Smooth muscle cell (in vitro differentiated cells): ENCODE measurements around the gene RRP8. TPM values are rescaled to one million over a fixed set of nuclear protein-coding genes. Genes with fewer than 3 reads are reported as not detected.

Experiments
- DNase-seq: peaks from one replicate; lab custom pipeline; 2025; ENCODE audit not compliant: unreplicated experiment; lab: John Stamatoyannopoulos, UW
- H2AFZ ChIP-seq: fragments of 200-600 bp; sonication (generic); 2 replicates; pipeline ENCODE4 v1.6.0; 2016; ENCODE audit warnings: antibody characterized with exemption, low read depth, mild to moderate bottlenecking
- H3F3A ChIP-seq: fragments of 200-600 bp; sonication (generic); 2 replicates; pipeline ENCODE4 v1.6.0; 2017; ENCODE audit warnings: antibody characterized with exemption, low read depth
- H3K27ac ChIP-seq: fragments of 200-600 bp; sonication (generic); 2 replicates; pipeline ENCODE4 v1.5.1; 2016; ENCODE audit warnings: low read depth, mild to moderate bottlenecking
- H3K27me3 ChIP-seq: fragments of 200-600 bp; sonication (generic); 2 replicates; pipeline ENCODE4 v1.6.1; 2016; ENCODE audit warnings: low read depth, mild to moderate bottlenecking
- H3K36me3 ChIP-seq: fragments of 200-600 bp; sonication (generic); 2 replicates; pipeline ENCODE4 v1.5.1; 2016; ENCODE audit warnings: low read depth
- H3K4me1 ChIP-seq: fragments of 200-600 bp; sonication (generic); 2 replicates; pipeline ENCODE4 v1.5.1; 2016; ENCODE audit warnings: low read depth
- H3K4me2 ChIP-seq: fragments of 200-600 bp; sonication (generic); 2 replicates; pipeline ENCODE4 v1.6.0; 2016; ENCODE audit warnings: mild to moderate bottlenecking
- H3K4me3 ChIP-seq: fragments of 200-600 bp; sonication (generic); 2 replicates; pipeline ENCODE4 v1.5.1; 2016; ENCODE audit warnings: mild to moderate bottlenecking
- H3K79me2 ChIP-seq: fragments of 200-600 bp; sonication (generic); 2 replicates; pipeline ENCODE4 v1.6.0; 2016; ENCODE audit warnings: low read depth, mild to moderate bottlenecking
- H3K9ac ChIP-seq: fragments of 200-600 bp; sonication (generic); 2 replicates; pipeline ENCODE4 v1.6.0; 2016; ENCODE audit warnings: low read depth
- H3K9me3 ChIP-seq: fragments of 200-600 bp; sonication (generic); replicated peaks from 2 replicates; pipeline ENCODE4 v1.5.1; 2016; ENCODE audit warnings: low read depth
- H4K20me1 ChIP-seq: fragments of 200-600 bp; sonication (generic); 2 replicates; pipeline ENCODE4 v1.6.0; 2016; ENCODE audit warnings: low read depth
- WGBS: methylation state at CpG from one replicate; pipeline ENCODE4 v1.1.7; 2016; ENCODE audit warnings: low lambda C conversion rate; 5-methylcytosine and 5-hydroxymethylcytosine counted together
- polyA plus RNA-seq: library from polyadenylated mRNA; unstranded; fragments of >200 nt; fragmentation: Nextera tagmentation; extraction: Ambion mirVana; gene quantifications from 2 replicates; pipeline ENCODE4 v1.2.1, GENCODE V29; 2016
- total RNA-seq: library from RNA; depleted of rRNA; stranded (reverse); fragments of >200 nt; gene quantifications from 2 replicates; pipeline ENCODE4 v1.2.3, GENCODE V29; 2014
- TF ChIP-seq, protein P1 (sequence below): fragments of 200-600 bp; sonication (generic); IDR thresholded peaks from 2 replicates; pipeline ENCODE4 v1.5.1; 2017; ENCODE audit warnings: borderline replicate concordance, mild to moderate bottlenecking, antibody characterized with exemption; ENCODE audit not compliant: insufficient read depth, poor library complexity, severe bottlenecking

RRP8 gene
- total and polyA plus RNA-seq, 2 experiments from 2014 or later = 10.2 to 24.9 TPM

DNA sequence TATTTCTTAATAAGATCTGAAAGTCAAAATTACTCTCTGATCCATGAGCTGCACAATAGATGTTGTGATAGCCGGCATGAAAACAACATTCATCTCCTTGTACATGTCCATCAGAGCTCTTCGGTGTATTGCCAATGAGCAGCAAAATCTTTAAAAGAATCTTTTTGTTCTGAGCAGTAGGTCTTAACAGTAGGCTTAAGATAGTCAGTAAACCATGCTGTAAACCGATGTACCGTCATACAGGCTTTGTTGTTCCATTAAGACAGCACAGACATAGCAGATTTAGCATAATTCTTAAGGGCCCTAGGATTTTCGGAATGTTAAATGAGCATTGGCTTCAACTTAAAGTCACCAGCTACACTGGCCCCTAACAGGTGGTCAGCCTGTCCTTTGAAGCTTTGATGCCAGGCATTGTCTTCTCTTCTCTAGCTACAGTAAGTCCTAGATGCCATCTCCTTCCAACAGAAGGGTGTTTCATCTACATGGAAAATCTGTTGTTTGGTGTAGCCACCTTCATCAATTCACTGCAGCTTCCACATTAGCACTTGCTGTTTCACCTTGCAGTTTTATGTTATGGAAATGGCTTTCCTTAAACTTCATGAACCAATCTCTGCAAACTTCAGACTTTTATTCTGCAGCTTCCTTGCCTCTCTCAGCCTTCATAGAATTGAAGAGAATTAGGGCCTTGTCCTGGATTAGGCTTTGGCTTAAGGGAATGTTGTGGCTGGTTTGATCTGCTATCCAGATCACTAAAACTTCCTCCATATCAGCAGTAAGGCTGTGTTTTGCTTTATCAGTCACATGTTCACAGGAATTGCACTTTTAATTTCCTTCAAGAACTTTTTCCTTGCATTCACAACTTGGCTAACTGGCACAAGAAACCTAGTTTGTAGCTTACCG is 28.4 kb downstream of the RRP8 start:
- no peak overlapping the region for H2AFZ ChIP-seq
- H3K79me2 ChIP-seq = no peaks in the 10 kb centered on the region
- H3K36me3 ChIP-seq = no peaks in the 10 kb centered on the region
- TF ChIP-seq, protein P1, sequence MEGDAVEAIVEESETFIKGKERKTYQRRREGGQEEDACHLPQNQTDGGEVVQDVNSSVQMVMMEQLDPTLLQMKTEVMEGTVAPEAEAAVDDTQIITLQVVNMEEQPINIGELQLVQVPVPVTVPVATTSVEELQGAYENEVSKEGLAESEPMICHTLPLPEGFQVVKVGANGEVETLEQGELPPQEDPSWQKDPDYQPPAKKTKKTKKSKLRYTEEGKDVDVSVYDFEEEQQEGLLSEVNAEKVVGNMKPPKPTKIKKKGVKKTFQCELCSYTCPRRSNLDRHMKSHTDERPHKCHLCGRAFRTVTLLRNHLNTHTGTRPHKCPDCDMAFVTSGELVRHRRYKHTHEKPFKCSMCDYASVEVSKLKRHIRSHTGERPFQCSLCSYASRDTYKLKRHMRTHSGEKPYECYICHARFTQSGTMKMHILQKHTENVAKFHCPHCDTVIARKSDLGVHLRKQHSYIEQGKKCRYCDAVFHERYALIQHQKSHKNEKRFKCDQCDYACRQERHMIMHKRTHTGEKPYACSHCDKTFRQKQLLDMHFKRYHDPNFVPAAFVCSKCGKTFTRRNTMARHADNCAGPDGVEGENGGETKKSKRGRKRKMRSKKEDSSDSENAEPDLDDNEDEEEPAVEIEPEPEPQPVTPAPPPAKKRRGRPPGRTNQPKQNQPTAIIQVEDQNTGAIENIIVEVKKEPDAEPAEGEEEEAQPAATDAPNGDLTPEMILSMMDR = no peak
- H3K4me3 ChIP-seq = no peak overlapping the region
- DNase-seq = no peak
- no peaks in the 10 kb centered on the region for H4K20me1 ChIP-seq
- H3K27ac ChIP-seq = no peak overlapping the region
- no peak overlapping the region for H3K4me2 ChIP-seq
- H3K27me3 ChIP-seq = no peaks in the 10 kb centered on the region
- H3K9ac ChIP-seq = no peak overlapping the region
- no peaks in the 10 kb centered on the region for H3F3A ChIP-seq
- H3K9me3 ChIP-seq = no peaks in the 10 kb centered on the region
- WGBS = 46% methylated on average over 6 of the region's 6 CpGs
- H3K4me1 ChIP-seq = no peaks in the 10 kb centered on the region

DNA sequence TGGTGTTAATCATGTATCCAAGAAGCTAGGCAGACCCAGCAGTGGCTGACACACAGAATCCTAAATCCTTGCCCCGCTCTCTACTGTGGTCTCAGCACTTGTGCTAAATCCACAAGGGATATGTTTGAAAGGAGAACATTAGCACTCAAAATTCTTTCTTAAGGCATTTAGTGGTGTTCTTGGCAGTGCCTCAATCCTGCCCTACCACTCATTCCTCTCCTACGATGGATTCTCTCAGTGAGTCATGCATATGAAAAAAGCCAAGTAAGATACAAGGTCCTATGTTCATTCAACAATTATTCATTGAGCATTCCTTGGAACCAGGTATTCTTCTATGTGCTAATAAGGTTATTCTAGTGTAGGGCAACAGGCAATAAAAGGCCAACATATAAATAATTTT is 31.2 kb downstream of the RRP8 start:
- Histone ChIP-seq H2AFZ (no peak overlapping the region), H3K9me3 (no peaks in the 10 kb centered on the region), H3K4me1 (no peaks in the 10 kb centered on the region), H3K27me3 (no peaks in the 10 kb centered on the region), H3K36me3 (no peaks in the 10 kb centered on the region), H3K27ac (no peak overlapping the region), H4K20me1 (no peaks in the 10 kb centered on the region), H3F3A (no peaks in the 10 kb centered on the region), H3K79me2 (no peaks in the 10 kb centered on the region), H3K4me2 (no peak overlapping the region), H3K9ac (no peak overlapping the region), H3K4me3 (no peak overlapping the region)
- DNase-seq = no peak
- 55% methylated on average over 2 of the region's 2 CpGs for WGBS
- TF ChIP-seq, protein P1 = no peak

DNA sequence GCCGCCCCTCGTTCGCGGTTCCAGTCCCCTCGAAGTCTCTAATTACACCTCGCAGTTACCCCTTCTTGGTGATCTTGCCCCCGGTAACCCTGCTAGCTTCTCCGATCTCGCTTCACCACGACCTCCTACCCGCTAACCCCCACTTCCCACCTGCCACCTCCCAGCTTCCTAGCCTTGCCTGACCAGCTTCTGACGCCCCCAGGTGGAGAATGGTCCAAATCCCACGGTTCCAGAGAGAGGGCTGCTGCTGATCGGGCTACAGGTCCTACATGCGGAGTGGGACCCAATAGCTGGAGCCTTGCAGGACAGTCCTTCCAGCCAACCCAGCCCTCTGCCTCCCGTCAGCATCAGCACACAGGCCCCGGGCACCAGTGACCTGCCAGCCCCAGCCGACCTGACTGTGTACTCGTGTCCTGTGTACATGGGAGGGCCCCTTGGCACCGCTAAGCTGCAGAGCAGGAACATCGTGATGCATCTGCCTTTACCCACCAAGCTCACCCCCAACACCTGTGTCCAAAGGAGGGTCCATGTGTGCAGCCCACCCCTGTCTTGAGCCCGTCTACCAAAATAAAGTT is 31.9 kb downstream of the RRP8 start:
- Histone ChIP-seq H4K20me1 (no peaks in the 10 kb centered on the region), H3K4me3 (no peak overlapping the region), H3F3A (no peaks in the 10 kb centered on the region), H2AFZ (no peak overlapping the region), H3K36me3 (no peaks in the 10 kb centered on the region), H3K9me3 (no peaks in the 10 kb centered on the region), H3K4me2 (no peak overlapping the region), H3K27ac (no peak overlapping the region), H3K9ac (no peak overlapping the region), H3K27me3 (no peaks in the 10 kb centered on the region), H3K79me2 (no peaks in the 10 kb centered on the region), H3K4me1 (no peaks in the 10 kb centered on the region)
- TF ChIP-seq, protein P1 = no peak
- no peak for DNase-seq
- 96% methylated on average over 22 of the region's 22 CpGs for WGBS
